ENCODE measurements around the gene BMX. TPM values are rescaled to one million over a fixed set of nuclear protein-coding genes. Genes with fewer than 3 reads are reported as not detected.

The BMX gene
- total and polyA plus RNA-seq, 2 donors (not counting 1 experiment from before 2014, with no cell fraction given), result not detected

DNA sequence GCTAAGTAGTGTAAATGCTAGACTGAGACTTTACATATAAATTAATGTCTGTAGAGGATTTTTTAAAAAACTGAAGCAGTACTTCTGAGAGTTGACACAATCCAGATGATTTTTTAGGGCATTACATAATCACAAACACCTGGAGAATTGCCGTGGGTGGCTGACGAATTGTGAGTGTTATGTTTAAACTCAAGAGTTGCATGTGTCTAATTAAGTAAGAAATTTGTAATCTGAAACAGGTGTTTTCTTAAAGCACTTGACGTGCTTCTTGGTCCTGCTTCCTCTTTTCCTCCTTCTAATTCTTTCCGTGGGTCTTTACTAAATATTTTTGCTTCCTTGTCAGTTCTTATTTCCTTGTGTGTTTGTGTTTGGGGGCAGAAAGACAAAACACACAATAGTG, 35.3 kb upstream of the BMX start:
- Histone ChIP-seq H3K4me1 (ENCODE audit: control insufficient read depth, extremely low read depth, insufficient read depth, low read length) (no peaks in the 10 kb centered on the region), H3K9ac (ENCODE audit: insufficient read depth, low read length) (no peak overlapping the region), H3K79me2 (ENCODE audit: control insufficient read depth, insufficient read depth, low read length) (no peaks in the 10 kb centered on the region), H4K20me1 (ENCODE audit: control insufficient read depth, extremely low read depth, insufficient read depth, low read length) (no peaks in the 10 kb centered on the region), H3K9me3 (ENCODE audit: control insufficient read depth, insufficient read depth, low read depth, low read length) (no peaks in the 10 kb centered on the region), H3K36me3 (ENCODE audit: control insufficient read depth, insufficient read depth, low read length) (no peaks in the 10 kb centered on the region), H3K4me3 (replicated peaks in 1 of 4; ENCODE audit: control extremely low read depth in 1 of 4, insufficient read depth in 1 of 4, low read depth in 3 of 4, low read length in 4 of 4) (no peak overlapping the region), H3K27ac (ENCODE audit: insufficient read depth, low read length) (no peak overlapping the region), H3K27me3 (ENCODE audit: control insufficient read depth, insufficient read depth, low read length) (no peaks in the 10 kb centered on the region), H3K4me2 (ENCODE audit: extremely low read depth, insufficient read depth, low read length) (no peak overlapping the region), H2AFZ (ENCODE audit: low read length) (no peak overlapping the region)
- DNase-seq (ENCODE audit: low read depth in 2 of 2), result peak in 1 of 2 donors; percentile 19
- TF ChIP-seq EZH2 (IDR thresholded peaks at IDR 0.05; ENCODE audit: low read length, missing control alignments), result no peak
- TF ChIP-seq, protein P1, sequence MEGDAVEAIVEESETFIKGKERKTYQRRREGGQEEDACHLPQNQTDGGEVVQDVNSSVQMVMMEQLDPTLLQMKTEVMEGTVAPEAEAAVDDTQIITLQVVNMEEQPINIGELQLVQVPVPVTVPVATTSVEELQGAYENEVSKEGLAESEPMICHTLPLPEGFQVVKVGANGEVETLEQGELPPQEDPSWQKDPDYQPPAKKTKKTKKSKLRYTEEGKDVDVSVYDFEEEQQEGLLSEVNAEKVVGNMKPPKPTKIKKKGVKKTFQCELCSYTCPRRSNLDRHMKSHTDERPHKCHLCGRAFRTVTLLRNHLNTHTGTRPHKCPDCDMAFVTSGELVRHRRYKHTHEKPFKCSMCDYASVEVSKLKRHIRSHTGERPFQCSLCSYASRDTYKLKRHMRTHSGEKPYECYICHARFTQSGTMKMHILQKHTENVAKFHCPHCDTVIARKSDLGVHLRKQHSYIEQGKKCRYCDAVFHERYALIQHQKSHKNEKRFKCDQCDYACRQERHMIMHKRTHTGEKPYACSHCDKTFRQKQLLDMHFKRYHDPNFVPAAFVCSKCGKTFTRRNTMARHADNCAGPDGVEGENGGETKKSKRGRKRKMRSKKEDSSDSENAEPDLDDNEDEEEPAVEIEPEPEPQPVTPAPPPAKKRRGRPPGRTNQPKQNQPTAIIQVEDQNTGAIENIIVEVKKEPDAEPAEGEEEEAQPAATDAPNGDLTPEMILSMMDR (conservative IDR thresholded peaks at IDR 0.05 in 1 of 2, IDR thresholded peaks at IDR 0.05 in 1 of 2; ENCODE audit: low read depth in 1 of 2, low read length in 2 of 2), result no peak

DNA sequence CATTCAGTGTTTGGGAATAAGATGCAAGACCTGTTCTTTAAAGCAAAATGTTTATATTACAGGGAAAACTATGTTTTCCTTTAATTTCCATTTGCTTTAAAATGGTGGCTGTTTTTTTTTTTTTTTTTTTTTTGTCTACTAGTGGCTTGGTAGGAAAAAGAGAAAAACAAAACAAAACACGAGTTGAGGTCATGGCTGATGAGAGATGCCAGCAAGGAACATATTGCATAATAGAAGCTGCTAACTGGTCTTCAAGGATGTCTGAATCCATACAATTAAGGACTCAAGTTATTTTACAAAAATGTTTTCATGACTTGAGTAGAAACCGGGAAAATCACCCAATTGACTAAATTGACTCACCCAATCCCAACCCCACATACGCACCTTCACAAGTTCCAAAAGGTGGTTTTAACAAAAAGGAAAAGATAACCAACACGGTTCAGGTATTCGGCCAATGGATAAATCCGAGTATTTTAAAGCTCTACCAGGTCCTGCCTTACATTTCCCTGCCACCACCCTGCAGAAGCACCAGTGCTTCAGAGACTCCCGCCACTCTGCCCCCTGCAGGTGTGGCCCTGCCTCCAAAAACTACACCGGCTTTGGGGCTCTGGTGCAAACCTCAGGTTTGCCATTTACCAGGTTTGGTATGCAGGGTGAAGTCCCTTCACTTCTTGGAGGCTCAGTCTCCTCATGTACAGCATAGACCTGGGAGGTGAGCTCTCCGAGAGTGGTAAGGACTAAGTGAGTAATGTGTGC, 34.5 kb upstream of the BMX start:
- peak in 1 of 2 donors; percentile 56 for DNase-seq (ENCODE audit: low read depth in 2 of 2)

DNA sequence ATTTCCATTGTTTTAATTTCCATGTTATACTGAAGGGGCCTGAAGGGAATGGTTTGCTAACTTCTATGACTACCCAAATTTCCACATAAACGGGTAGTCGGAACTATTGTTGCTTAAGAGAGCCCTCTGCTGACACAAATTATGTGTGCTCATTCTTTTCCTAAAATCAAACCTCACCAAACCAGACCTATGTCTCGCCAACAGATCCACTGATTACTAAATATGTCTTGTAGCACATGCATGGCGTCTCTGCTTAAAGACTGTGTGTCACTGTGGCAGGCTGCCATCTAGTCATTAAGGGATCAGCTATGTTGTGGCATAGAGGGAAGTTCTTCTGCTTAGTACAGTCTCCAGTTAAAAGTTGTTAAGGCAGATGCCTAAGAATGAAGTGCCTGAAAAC, 32.6 kb upstream of the BMX start:
- TF ChIP-seq, protein P1 (conservative IDR thresholded peaks at IDR 0.05 in 1 of 2, IDR thresholded peaks at IDR 0.05 in 1 of 2; ENCODE audit: low read depth in 1 of 2, low read length in 2 of 2), result peak; percentile 38 to 43
- no peak for TF ChIP-seq EZH2 (IDR thresholded peaks at IDR 0.05; ENCODE audit: low read length, missing control alignments)
- H3K36me3 ChIP-seq (ENCODE audit: control insufficient read depth, insufficient read depth, low read length), result no peaks in the 10 kb centered on the region
- H3K4me1 ChIP-seq (ENCODE audit: control insufficient read depth, extremely low read depth, insufficient read depth, low read length), result no peaks in the 10 kb centered on the region
- no peaks in the 10 kb centered on the region for H3K79me2 ChIP-seq (ENCODE audit: control insufficient read depth, insufficient read depth, low read length)
- no peak overlapping the region for H3K4me2 ChIP-seq (ENCODE audit: extremely low read depth, insufficient read depth, low read length)
- H3K9ac ChIP-seq (ENCODE audit: insufficient read depth, low read length), result no peak overlapping the region
- no peak overlapping the region for H2AFZ ChIP-seq (ENCODE audit: low read length)
- H3K9me3 ChIP-seq (ENCODE audit: control insufficient read depth, insufficient read depth, low read depth, low read length), result no peaks in the 10 kb centered on the region
- H3K27me3 ChIP-seq (ENCODE audit: control insufficient read depth, insufficient read depth, low read length), result no peaks in the 10 kb centered on the region
- H4K20me1 ChIP-seq (ENCODE audit: control insufficient read depth, extremely low read depth, insufficient read depth, low read length), result no peaks in the 10 kb centered on the region
- DNase-seq (ENCODE audit: low read depth in 2 of 2), result peak; percentile 44 to 72
- H3K4me3 ChIP-seq (replicated peaks in 1 of 4; ENCODE audit: control extremely low read depth in 1 of 4, insufficient read depth in 1 of 4, low read depth in 3 of 4, low read length in 4 of 4), result no peak overlapping the region
- no peak overlapping the region for H3K27ac ChIP-seq (ENCODE audit: insufficient read depth, low read length)

More for the DNA sequence above, 34.5 kb upstream of the BMX start:
- Histone ChIP-seq H3K27me3 (ENCODE audit: control insufficient read depth, insufficient read depth, low read length) (no peaks in the 10 kb centered on the region), H3K4me2 (ENCODE audit: extremely low read depth, insufficient read depth, low read length) (no peak overlapping the region), H2AFZ (ENCODE audit: low read length) (no peak overlapping the region), H3K27ac (ENCODE audit: insufficient read depth, low read length) (no peak overlapping the region), H3K4me1 (ENCODE audit: control insufficient read depth, extremely low read depth, insufficient read depth, low read length) (no peaks in the 10 kb centered on the region), H3K36me3 (ENCODE audit: control insufficient read depth, insufficient read depth, low read length) (no peaks in the 10 kb centered on the region), H3K79me2 (ENCODE audit: control insufficient read depth, insufficient read depth, low read length) (no peaks in the 10 kb centered on the region), H3K4me3 (replicated peaks in 1 of 4; ENCODE audit: control extremely low read depth in 1 of 4, insufficient read depth in 1 of 4, low read depth in 3 of 4, low read length in 4 of 4) (no peak overlapping the region), H4K20me1 (ENCODE audit: control insufficient read depth, extremely low read depth, insufficient read depth, low read length) (no peaks in the 10 kb centered on the region), H3K9ac (ENCODE audit: insufficient read depth, low read length) (no peak overlapping the region), H3K9me3 (ENCODE audit: control insufficient read depth, insufficient read depth, low read depth, low read length) (no peaks in the 10 kb centered on the region)
- no peak for TF ChIP-seq EZH2 (IDR thresholded peaks at IDR 0.05; ENCODE audit: low read length, missing control alignments)
- TF ChIP-seq, protein P1 (conservative IDR thresholded peaks at IDR 0.05 in 1 of 2, IDR thresholded peaks at IDR 0.05 in 1 of 2; ENCODE audit: low read depth in 1 of 2, low read length in 2 of 2), result peak in 1 of 2 donors; percentile 20
